Epidermal melanocyte (primary cell): ENCODE data around the gene TRAF7.
"Not testable (repeated sequence)": the region's sequence is repeated elsewhere in the genome, so short reads cannot be mapped to it uniquely, and the experiment has no call there.

Experiments
- DNase-seq: peaks from one replicate; pipeline ENCODE4 v3.0.0; 2011; ENCODE audit warnings: low spot score; ENCODE audit not compliant: insufficient read length

The TRAF7 gene

GRCh38 chr16:2122429-2122828 is 33.2 kb upstream of the TRAF7 start:
- no peak for DNase-seq

- DNase-seq = not testable (repeated sequence)
Measured at GRCh38 chr16:2122934-2123683, 32.5 kb upstream of the TRAF7 start.

- DNase-seq = not testable (repeated sequence)
Measured at GRCh38 chr16:2123706-2124376, 31.7 kb upstream of the TRAF7 start.

GRCh38 chr16:2124377-2124693 is 31.2 kb upstream of the TRAF7 start:
- DNase-seq = not testable (repeated sequence)

GRCh38 chr16:2124694-2125444 is 30.7 kb upstream of the TRAF7 start:
- not testable (repeated sequence) for DNase-seq

GRCh38 chr16:2125609-2126008 is 30.0 kb upstream of the TRAF7 start:
- DNase-seq = not testable (repeated sequence)

- not testable (repeated sequence) for DNase-seq
Measured at GRCh38 chr16:2126161-2126743, 29.3 kb upstream of the TRAF7 start.

GRCh38 chr16:2126928-2127556 is 28.5 kb upstream of the TRAF7 start:
- DNase-seq = not testable (repeated sequence)

GRCh38 chr16:2127630-2128280 is 27.8 kb upstream of the TRAF7 start:
- not testable (repeated sequence) for DNase-seq

GRCh38 chr16:2129251-2129650 is 26.3 kb upstream of the TRAF7 start:
- not testable (repeated sequence) for DNase-seq

GRCh38 chr16:2129890-2130447 is 25.6 kb upstream of the TRAF7 start:
- not testable (repeated sequence) for DNase-seq

GRCh38 chr16:2133797-2134196 is 21.8 kb upstream of the TRAF7 start:
- not testable (repeated sequence) for DNase-seq

- DNase-seq = not testable (repeated sequence)
Measured at GRCh38 chr16:2135071-2135470, 20.5 kb upstream of the TRAF7 start.

GRCh38 chr16:2135770-2136490 is 19.7 kb upstream of the TRAF7 start, which contains the start of gene PKD1:
Gene PKD1 (minus strand): TSS chr16:2135898. CDS start chr16:2135689, 209 bp downstream.
- peak; percentile 64 for DNase-seq

- no peak for DNase-seq
Measured at GRCh38 chr16:2142942-2143877, 12.4 kb upstream of the TRAF7 start.

- DNase-seq = no peak
Measured at GRCh38 chr16:2143878-2144485, 11.6 kb upstream of the TRAF7 start.

- no peak for DNase-seq
Measured at GRCh38 chr16:2145843-2146242, 9.7 kb upstream of the TRAF7 start.

GRCh38 chr16:2147378-2147777 is 8.2 kb upstream of the TRAF7 start:
- DNase-seq = no peak
